Measurements from ENCODE around the gene TBC1D30.

TBC1D30 gene

GRCh38 chr12:64825143-64826021, 935 bp downstream of the TBC1D30 start:
- Histone ChIP-seq H3K9me3 (no peaks in the 10 kb centered on the region), H3K4me3 (ENCODE audit: low read depth, low read length) (no peak overlapping the region), H3K4me1 (no peaks in the 10 kb centered on the region), H3K36me3 (no peaks in the 10 kb centered on the region), H3K27me3 (peaks cover 52% of the 10 kb centered on the region)
- TF ChIP-seq CTCF (IDR thresholded peaks at IDR 0.05; ENCODE audit: low read depth, low read length) = no peak
- no peak for DNase-seq

- H3K27me3 ChIP-seq = peaks cover 52% of the 10 kb centered on the region
- H3K4me1 ChIP-seq = no peaks in the 10 kb centered on the region
- no peak for TF ChIP-seq CTCF (IDR thresholded peaks at IDR 0.05; ENCODE audit: low read depth, low read length)
- H3K4me3 ChIP-seq (ENCODE audit: low read depth, low read length) = no peak overlapping the region
- no peak for DNase-seq
- H3K9me3 ChIP-seq = no peaks in the 10 kb centered on the region
- H3K36me3 ChIP-seq = no peaks in the 10 kb centered on the region
Observed at GRCh38 chr12:64826234-64826633, 1.8 kb downstream of the TBC1D30 start.

DNA sequence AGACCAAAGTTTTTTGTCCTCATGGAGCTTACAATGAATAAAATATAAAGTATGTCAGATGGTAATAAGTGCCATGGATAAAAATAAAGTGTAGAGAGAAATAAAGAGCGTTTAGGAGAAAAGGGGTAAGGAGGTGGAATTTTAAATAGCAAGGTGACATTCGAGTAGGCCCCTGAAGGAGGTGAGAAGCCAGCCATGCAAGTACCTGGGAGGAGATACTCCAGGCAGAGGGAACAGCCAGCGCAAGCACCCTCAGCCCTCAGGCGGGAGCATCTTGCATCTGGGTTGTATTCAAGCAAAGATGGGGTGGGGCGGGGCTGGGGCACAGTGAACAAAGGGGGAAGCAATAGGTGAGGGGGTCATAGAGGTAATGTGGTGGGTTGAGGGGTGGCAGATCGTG, 4.3 kb downstream of the TBC1D30 start:
- no peaks in the 10 kb centered on the region for H3K4me1 ChIP-seq
- H3K27me3 ChIP-seq = peaks cover 46% of the 10 kb centered on the region

GRCh38 chr12:64833928-64834327, 9.5 kb downstream of the TBC1D30 start:
- TF ChIP-seq CTCF (IDR thresholded peaks at IDR 0.05; ENCODE audit: low read depth, low read length) = no peak
- Histone ChIP-seq H3K36me3 (no peaks in the 10 kb centered on the region), H3K9me3 (no peaks in the 10 kb centered on the region), H3K4me3 (ENCODE audit: low read depth, low read length) (no peak overlapping the region), H3K27me3 (peaks cover 35% of the 10 kb centered on the region), H3K4me1 (no peaks in the 10 kb centered on the region)
- DNase-seq = no peak

More for the DNA sequence above, 4.3 kb downstream of the TBC1D30 start:
- Histone ChIP-seq H3K36me3 (no peaks in the 10 kb centered on the region), H3K4me3 (ENCODE audit: low read depth, low read length) (no peak overlapping the region), H3K9me3 (no peaks in the 10 kb centered on the region)
- no peak for TF ChIP-seq CTCF (IDR thresholded peaks at IDR 0.05; ENCODE audit: low read depth, low read length)
- no peak for DNase-seq

- Histone ChIP-seq H3K27me3 (peaks cover 40% of the 10 kb centered on the region), H3K4me1 (no peaks in the 10 kb centered on the region), H3K36me3 (no peaks in the 10 kb centered on the region), H3K4me3 (ENCODE audit: low read depth, low read length) (no peak overlapping the region), H3K9me3 (no peaks in the 10 kb centered on the region)
- TF ChIP-seq CTCF (IDR thresholded peaks at IDR 0.05; ENCODE audit: low read depth, low read length) = no peak
- DNase-seq = no peak
Observed at GRCh38 chr12:64835901-64836300, 11.5 kb downstream of the TBC1D30 start.

GRCh38 chr12:64836856-64837255, 12.4 kb downstream of the TBC1D30 start:
- DNase-seq = no peak
- Histone ChIP-seq H3K36me3 (no peaks in the 10 kb centered on the region), H3K4me1 (no peaks in the 10 kb centered on the region), H3K4me3 (ENCODE audit: low read depth, low read length) (no peak overlapping the region), H3K27me3 (peaks cover 40% of the 10 kb centered on the region), H3K9me3 (no peaks in the 10 kb centered on the region)
- TF ChIP-seq CTCF (IDR thresholded peaks at IDR 0.05; ENCODE audit: low read depth, low read length) = no peak
